ENCODE measurements around the gene ACTL8. TPM values are rescaled to one million over a fixed set of nuclear protein-coding genes. Genes with fewer than 3 reads are reported as not detected.

The ACTL8 gene
- total RNA-seq, 1 donor from 2014 or later: not detected

DNA sequence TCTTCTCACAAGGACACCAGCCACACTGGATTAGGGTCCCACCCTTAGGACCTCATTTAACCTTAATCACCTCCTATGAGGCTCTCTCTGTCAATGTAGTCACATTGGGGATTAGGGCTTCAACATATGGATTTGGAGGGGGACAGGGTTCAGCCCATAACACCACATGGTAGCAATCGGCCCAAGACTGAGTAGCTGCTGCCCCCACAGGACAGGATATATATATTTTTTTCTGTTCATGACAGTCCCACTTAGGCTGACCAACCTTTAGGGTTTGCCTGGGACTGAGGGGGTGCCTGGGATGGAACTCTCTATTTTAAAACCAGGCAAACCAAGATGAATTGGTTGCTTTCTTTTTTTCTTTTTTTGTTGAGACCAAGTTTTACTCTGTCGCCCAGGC, 8.2 kb upstream of the ACTL8 start:
- H3K9ac ChIP-seq: no peak overlapping the region
- Mint-ChIP-seq H3K9me3 (no peaks in the 10 kb centered on the region), H3K27ac (no peak overlapping the region), H3K27me3 (ENCODE audit: insufficient read depth, low read depth) (peaks cover 12% of the 10 kb centered on the region), H3K36me3 (no peaks in the 10 kb centered on the region), H3K4me3 (no peak overlapping the region), H3K4me1 (peaks cover 17% of the 10 kb centered on the region)
- no peak overlapping the region for H2AFZ ChIP-seq (replicated peaks)
- no peaks in the 10 kb centered on the region for H3K27me3 ChIP-seq
- TF ChIP-seq EZH2phosphoT487 (IDR thresholded peaks at IDR 0.05) (no peak), EZH2 (IDR thresholded peaks at IDR 0.05) (no peak)
- TF ChIP-seq, protein P1, sequence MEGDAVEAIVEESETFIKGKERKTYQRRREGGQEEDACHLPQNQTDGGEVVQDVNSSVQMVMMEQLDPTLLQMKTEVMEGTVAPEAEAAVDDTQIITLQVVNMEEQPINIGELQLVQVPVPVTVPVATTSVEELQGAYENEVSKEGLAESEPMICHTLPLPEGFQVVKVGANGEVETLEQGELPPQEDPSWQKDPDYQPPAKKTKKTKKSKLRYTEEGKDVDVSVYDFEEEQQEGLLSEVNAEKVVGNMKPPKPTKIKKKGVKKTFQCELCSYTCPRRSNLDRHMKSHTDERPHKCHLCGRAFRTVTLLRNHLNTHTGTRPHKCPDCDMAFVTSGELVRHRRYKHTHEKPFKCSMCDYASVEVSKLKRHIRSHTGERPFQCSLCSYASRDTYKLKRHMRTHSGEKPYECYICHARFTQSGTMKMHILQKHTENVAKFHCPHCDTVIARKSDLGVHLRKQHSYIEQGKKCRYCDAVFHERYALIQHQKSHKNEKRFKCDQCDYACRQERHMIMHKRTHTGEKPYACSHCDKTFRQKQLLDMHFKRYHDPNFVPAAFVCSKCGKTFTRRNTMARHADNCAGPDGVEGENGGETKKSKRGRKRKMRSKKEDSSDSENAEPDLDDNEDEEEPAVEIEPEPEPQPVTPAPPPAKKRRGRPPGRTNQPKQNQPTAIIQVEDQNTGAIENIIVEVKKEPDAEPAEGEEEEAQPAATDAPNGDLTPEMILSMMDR (IDR thresholded peaks at IDR 0.05): no peak
- no peaks in the 10 kb centered on the region for H4K20me1 ChIP-seq (ENCODE audit: low read depth)
- H3K4me2 ChIP-seq: no peak overlapping the region
- H3K36me3 ChIP-seq: no peaks in the 10 kb centered on the region
- H3K79me2 ChIP-seq (ENCODE audit: low read depth): no peaks in the 10 kb centered on the region
- no peak overlapping the region for H3K27ac ChIP-seq
- no peaks in the 10 kb centered on the region for H3F3A ChIP-seq (ENCODE audit: low read depth)
- H3K4me1 ChIP-seq: peaks cover 18% of the 10 kb centered on the region
- H3K4me3 ChIP-seq: no peak overlapping the region
- no peaks in the 10 kb centered on the region for H3K9me3 ChIP-seq (ENCODE audit: low read depth)
- no peak for DNase-seq (ENCODE audit: low spot score)

DNA sequence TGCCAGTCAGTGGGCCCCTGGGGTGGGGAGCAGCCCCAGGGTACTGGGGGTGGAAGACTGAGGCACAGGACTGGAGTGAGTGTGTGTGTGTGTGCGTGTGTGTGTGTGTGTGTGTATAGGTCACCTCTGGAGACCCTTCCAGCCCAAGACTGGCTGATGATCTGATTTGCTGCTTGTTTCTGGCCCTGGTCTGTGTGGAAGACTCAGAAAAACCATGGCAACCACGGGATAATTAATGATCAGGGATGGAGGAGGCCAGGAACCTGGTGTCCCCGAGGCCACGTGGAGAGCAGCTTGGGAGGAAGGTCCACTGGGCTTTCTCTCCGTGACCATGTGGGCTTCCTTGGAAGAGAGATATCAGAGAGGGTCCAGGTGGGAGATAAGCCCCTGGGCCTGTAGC, 4.8 kb upstream of the ACTL8 start:
- peaks cover 5% of the 10 kb centered on the region for H3K4me1 Mint-ChIP-seq
- TF ChIP-seq, protein P1 (IDR thresholded peaks at IDR 0.05): no peak
- TF ChIP-seq EZH2 (IDR thresholded peaks at IDR 0.05) (no peak), EZH2phosphoT487 (IDR thresholded peaks at IDR 0.05) (no peak)
- peaks cover 12% of the 10 kb centered on the region for H3K9me3 Mint-ChIP-seq

DNA sequence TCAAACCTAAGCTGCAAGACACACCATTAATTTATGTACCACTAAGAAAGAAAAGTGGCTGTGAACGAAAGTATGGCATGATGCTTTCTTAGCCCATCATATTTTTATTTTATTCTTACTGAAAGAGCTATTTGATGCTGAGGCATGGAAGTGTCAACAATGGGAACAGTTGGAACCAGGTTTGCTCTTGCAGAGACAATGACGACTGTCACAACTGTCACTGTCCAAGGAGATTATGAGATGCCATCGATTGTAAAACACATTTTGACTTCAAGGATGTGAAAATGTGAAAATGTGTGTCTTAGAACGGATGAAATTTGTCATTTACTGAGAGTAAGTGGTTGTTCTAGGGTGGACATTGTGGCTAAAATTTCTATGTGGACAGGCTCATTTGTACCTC, 2.8 kb upstream of the ACTL8 start:
- Histone ChIP-seq H3K4me2 (no peak overlapping the region), H3K36me3 (no peaks in the 10 kb centered on the region), H3K27ac (no peak overlapping the region), H3K27me3 (no peaks in the 10 kb centered on the region), H3K79me2 (ENCODE audit: low read depth) (no peaks in the 10 kb centered on the region), H3K4me3 (no peak overlapping the region), H3K9ac (no peak overlapping the region), H3F3A (ENCODE audit: low read depth) (no peaks in the 10 kb centered on the region), H2AFZ (replicated peaks) (no peak overlapping the region), H4K20me1 (ENCODE audit: low read depth) (no peaks in the 10 kb centered on the region), H3K4me1 (no peaks in the 10 kb centered on the region), H3K9me3 (ENCODE audit: low read depth) (peaks cover 6% of the 10 kb centered on the region)
- no peak overlapping the region for H3K4me3 Mint-ChIP-seq
- peaks cover 4% of the 10 kb centered on the region for H3K27me3 Mint-ChIP-seq (ENCODE audit: insufficient read depth, low read depth)
- peaks cover 3% of the 10 kb centered on the region for H3K4me1 Mint-ChIP-seq
- TF ChIP-seq, protein P1 (IDR thresholded peaks at IDR 0.05): no peak
- TF ChIP-seq EZH2phosphoT487 (IDR thresholded peaks at IDR 0.05): no peak
- TF ChIP-seq EZH2 (IDR thresholded peaks at IDR 0.05): no peak
- no peaks in the 10 kb centered on the region for H3K36me3 Mint-ChIP-seq
- DNase-seq (ENCODE audit: low spot score): no peak
- H3K27ac Mint-ChIP-seq: no peak overlapping the region
- H3K9me3 Mint-ChIP-seq: peaks cover 25% of the 10 kb centered on the region

More for the DNA sequence above, 4.8 kb upstream of the ACTL8 start:
- H3K27me3 Mint-ChIP-seq (ENCODE audit: insufficient read depth, low read depth): peaks cover 8% of the 10 kb centered on the region
- Histone ChIP-seq H3K4me3 (no peak overlapping the region), H2AFZ (replicated peaks) (no peak overlapping the region), H3K36me3 (no peaks in the 10 kb centered on the region), H3K9ac (no peak overlapping the region), H3K27me3 (no peaks in the 10 kb centered on the region), H3K79me2 (ENCODE audit: low read depth) (no peaks in the 10 kb centered on the region), H3K4me1 (no peaks in the 10 kb centered on the region), H4K20me1 (ENCODE audit: low read depth) (no peaks in the 10 kb centered on the region), H3K4me2 (no peak overlapping the region), H3K27ac (no peak overlapping the region), H3F3A (ENCODE audit: low read depth) (no peaks in the 10 kb centered on the region), H3K9me3 (ENCODE audit: low read depth) (peaks cover 6% of the 10 kb centered on the region)
- no peaks in the 10 kb centered on the region for H3K36me3 Mint-ChIP-seq
- DNase-seq (ENCODE audit: low spot score): no peak
- no peak overlapping the region for H3K4me3 Mint-ChIP-seq
- peak overlapping the region; percentile 14 for H3K27ac Mint-ChIP-seq

Data from neural progenitor cell (in vitro differentiated cells).